Vagina (tissue), 2 donors: ENCODE results near the gene ST8SIA5. TPM values are rescaled to one million over a fixed set of nuclear protein-coding genes. Genes with fewer than 3 reads are reported as not detected.

Experiments
- DNase-seq, 2 donors: peaks; one replicate each; pipeline ENCODE4 v3.0.0-alpha.2; 2017; ENCODE audit errors: extremely low spot score in 2 of 2
- H3K27ac ChIP-seq: fragments of 200-600 bp; sonication (generic); one replicate; pipeline ENCODE4 v1.5.1; 2019
- H3K27me3 ChIP-seq: fragments of 200-600 bp; sonication (generic); one replicate; pipeline ENCODE4 v1.5.1; 2019
- H3K36me3 ChIP-seq, 2 donors: fragments of 200-600 bp; sonication (generic); one replicate each; pipeline ENCODE4 v1.5.1; 2017 to 2019
- H3K4me1 ChIP-seq: fragments of 200-600 bp; sonication (generic); one replicate; pipeline ENCODE4 v1.5.1; 2019
- H3K4me3 ChIP-seq, 2 donors: fragments of 200-600 bp; sonication (generic); 1 replicate in 1 of 2; 2 replicates in 1 of 2; pipeline ENCODE4 v1.5.1; 2016 to 2019
- H3K9me3 ChIP-seq: fragments of 200-600 bp; sonication (generic); one replicate; pipeline ENCODE4 v1.5.1; 2019
- POLR2A ChIP-seq, 2 donors: fragments of 450-650 bp; IDR thresholded peaks; one replicate each; pipeline ENCODE4 v1.6.1; 2017; ENCODE audit warnings: antibody characterized with exemption in 2 of 2, mild to moderate bottlenecking in 2 of 2, moderate library complexity in 2 of 2
- POLR2AphosphoS5 ChIP-seq, 2 donors: sonication (generic); formaldehyde crosslinking; IDR thresholded peaks; one replicate each; pipeline ENCODE4 v1.9.0; 2017; ENCODE audit warnings: antibody characterized with exemption in 2 of 2, mild to moderate bottlenecking in 2 of 2, low read depth in 1 of 2; ENCODE audit not compliant: insufficient read depth in 1 of 2
- intact Hi-C: fragments of 100-400 bp; cut with DNase I; formaldehyde crosslinking; loops from one replicate; pipeline ENCODE4 v1.15.1; 2023
- total RNA-seq: library from RNA; depleted of rRNA; stranded (reverse); fragments of >200 nt; gene quantifications from one replicate; pipeline ENCODE4 v1.2.3, GENCODE V29; 2016
- TF ChIP-seq, protein P1 (sequence below), 3 experiments: fragments of 450-650 bp in 2 of 3; fragments of 200-600 bp in 1 of 3; sonication (generic) in 1 of 3; IDR thresholded peaks; one replicate each; pipeline ENCODE4 v1.5.1; 2017 to 2019; ENCODE audit warnings: antibody characterized with exemption in 3 of 3, mild to moderate bottlenecking in 2 of 3, moderate library complexity in 2 of 3

ST8SIA5 gene
- total RNA-seq, 1 donor from 2014 or later, result not detected

- H3K36me3 ChIP-seq, result no peaks in the 10 kb centered on the region
- TF ChIP-seq POLR2AphosphoS5 (IDR thresholded peaks at IDR 0.05; ENCODE audit: insufficient read depth in 1 of 2, low read depth in 1 of 2) (no peak), POLR2A (IDR thresholded peaks at IDR 0.05) (no peak)
- TF ChIP-seq, protein P1, sequence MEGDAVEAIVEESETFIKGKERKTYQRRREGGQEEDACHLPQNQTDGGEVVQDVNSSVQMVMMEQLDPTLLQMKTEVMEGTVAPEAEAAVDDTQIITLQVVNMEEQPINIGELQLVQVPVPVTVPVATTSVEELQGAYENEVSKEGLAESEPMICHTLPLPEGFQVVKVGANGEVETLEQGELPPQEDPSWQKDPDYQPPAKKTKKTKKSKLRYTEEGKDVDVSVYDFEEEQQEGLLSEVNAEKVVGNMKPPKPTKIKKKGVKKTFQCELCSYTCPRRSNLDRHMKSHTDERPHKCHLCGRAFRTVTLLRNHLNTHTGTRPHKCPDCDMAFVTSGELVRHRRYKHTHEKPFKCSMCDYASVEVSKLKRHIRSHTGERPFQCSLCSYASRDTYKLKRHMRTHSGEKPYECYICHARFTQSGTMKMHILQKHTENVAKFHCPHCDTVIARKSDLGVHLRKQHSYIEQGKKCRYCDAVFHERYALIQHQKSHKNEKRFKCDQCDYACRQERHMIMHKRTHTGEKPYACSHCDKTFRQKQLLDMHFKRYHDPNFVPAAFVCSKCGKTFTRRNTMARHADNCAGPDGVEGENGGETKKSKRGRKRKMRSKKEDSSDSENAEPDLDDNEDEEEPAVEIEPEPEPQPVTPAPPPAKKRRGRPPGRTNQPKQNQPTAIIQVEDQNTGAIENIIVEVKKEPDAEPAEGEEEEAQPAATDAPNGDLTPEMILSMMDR (IDR thresholded peaks at IDR 0.05), result no peak
- DNase-seq, result no peak
- peaks cover 23% of the 10 kb centered on the region for H3K4me1 ChIP-seq
- peaks cover 8% of the 10 kb centered on the region for H3K27me3 ChIP-seq
- no peaks in the 10 kb centered on the region for H3K9me3 ChIP-seq
- H3K27ac ChIP-seq, result no peak overlapping the region
- H3K4me3 ChIP-seq, result peak overlapping the region in 1 of 2 donors; percentile 22
- intact Hi-C loops, result no loop called here
Observed at GRCh38 chr18:46755315-46756024, 1.4 kb downstream of the ST8SIA5 start.

- Histone ChIP-seq H3K36me3 (no peaks in the 10 kb centered on the region), H3K27ac (no peak overlapping the region), H3K4me1 (peaks cover 23% of the 10 kb centered on the region), H3K4me3 (no peak overlapping the region), H3K27me3 (peaks cover 8% of the 10 kb centered on the region), H3K9me3 (no peaks in the 10 kb centered on the region)
- DNase-seq, result no peak
- intact Hi-C loops, result no loop called here
- TF ChIP-seq POLR2AphosphoS5 (IDR thresholded peaks at IDR 0.05; ENCODE audit: insufficient read depth in 1 of 2, low read depth in 1 of 2) (no peak), POLR2A (IDR thresholded peaks at IDR 0.05) (no peak)
- TF ChIP-seq, protein P1 (IDR thresholded peaks at IDR 0.05), result no peak
Observed at GRCh38 chr18:46754661-46755292, 2.1 kb downstream of the ST8SIA5 start.

DNA sequence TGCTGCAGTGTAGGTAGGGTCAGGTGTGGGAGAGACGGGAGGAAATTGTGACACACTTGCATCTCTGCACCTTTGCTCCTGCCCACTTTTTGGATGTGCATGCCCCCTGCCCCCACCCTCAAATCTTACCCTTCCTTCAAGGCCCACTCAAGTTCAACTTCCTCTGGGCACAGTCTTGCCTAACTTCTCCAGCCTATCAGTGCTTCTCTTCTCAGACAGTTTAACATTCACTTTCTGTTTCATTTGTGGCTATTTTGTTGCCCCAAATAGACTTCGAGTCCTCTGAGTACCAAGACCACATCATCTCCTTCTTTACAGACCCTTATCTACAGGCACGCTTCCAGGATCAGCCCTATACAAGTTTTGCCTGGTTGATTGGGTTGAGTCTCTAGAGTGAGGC, 2.7 kb downstream of the ST8SIA5 start:
- H3K9me3 ChIP-seq, result no peaks in the 10 kb centered on the region
- no peaks in the 10 kb centered on the region for H3K36me3 ChIP-seq
- H3K27me3 ChIP-seq, result peaks cover 8% of the 10 kb centered on the region
- intact Hi-C loops, result no loop called here
- H3K27ac ChIP-seq, result no peak overlapping the region
- DNase-seq, result no peak
- TF ChIP-seq, protein P1 (IDR thresholded peaks at IDR 0.05), result no peak
- no peak for TF ChIP-seq POLR2A (IDR thresholded peaks at IDR 0.05)
- no peak for TF ChIP-seq POLR2AphosphoS5 (IDR thresholded peaks at IDR 0.05; ENCODE audit: insufficient read depth in 1 of 2, low read depth in 1 of 2)
- peaks cover 23% of the 10 kb centered on the region for H3K4me1 ChIP-seq
- H3K4me3 ChIP-seq, result no peak overlapping the region

- Histone ChIP-seq H3K27me3 (no peaks in the 10 kb centered on the region), H3K27ac (no peak overlapping the region), H3K36me3 (no peaks in the 10 kb centered on the region), H3K4me1 (peaks cover 11% of the 10 kb centered on the region), H3K9me3 (no peaks in the 10 kb centered on the region), H3K4me3 (no peak overlapping the region)
- TF ChIP-seq POLR2A (IDR thresholded peaks at IDR 0.05) (no peak), POLR2AphosphoS5 (IDR thresholded peaks at IDR 0.05; ENCODE audit: insufficient read depth in 1 of 2, low read depth in 1 of 2) (no peak)
- TF ChIP-seq, protein P1 (IDR thresholded peaks at IDR 0.05), result no peak
- DNase-seq, result no peak
- intact Hi-C loops, result no loop called here
Observed at GRCh38 chr18:46751882-46752281, 5.0 kb downstream of the ST8SIA5 start.

GRCh38 chr18:46750626-46751025, 6.2 kb downstream of the ST8SIA5 start:
- H3K27ac ChIP-seq, result no peak overlapping the region

More at GRCh38 chr18:46750626-46751025, 6.2 kb downstream of the ST8SIA5 start:
- TF ChIP-seq, protein P1 (IDR thresholded peaks at IDR 0.05), result no peak
- no peak for TF ChIP-seq POLR2A (IDR thresholded peaks at IDR 0.05)
- no peak for TF ChIP-seq POLR2AphosphoS5 (IDR thresholded peaks at IDR 0.05; ENCODE audit: insufficient read depth in 1 of 2, low read depth in 1 of 2)
- intact Hi-C loops, result no loop called here
- DNase-seq, result no peak
- Histone ChIP-seq H3K9me3 (no peaks in the 10 kb centered on the region), H3K4me3 (no peak overlapping the region), H3K27me3 (no peaks in the 10 kb centered on the region), H3K36me3 (no peaks in the 10 kb centered on the region), H3K4me1 (no peaks in the 10 kb centered on the region)
